PC-3 (cell line): ENCODE results near the gene TRIM31. TPM values are rescaled to one million over a fixed set of nuclear protein-coding genes. Genes with fewer than 3 reads are reported as not detected.

Experiments used
- ATAC-seq: fragments of 200-7000 bp; cut with Tn5 transposase; 2 replicates; pipeline ENCODE4 v1.9.1; 2020; ENCODE audit warnings: mild to moderate bottlenecking, moderate library complexity
- BruUV-seq: library from RNA; stranded (reverse); fragments of 400-500 nt; replicated peaks from 2 replicates; lab custom pipeline; 2021; lab: Mats Ljungman, UMichigan
- CTCF ChIA-PET: fragments of 300-600 bp; sonication (Branson Sonifier 250); formaldehyde crosslinking; loops from one replicate; lab custom pipeline; 2022; ENCODE audit warnings: antibody characterized with exemption; lab: Charles Lee
- POLR2A ChIA-PET: fragments of 300-600 bp; sonication (Branson Sonifier 250); formaldehyde crosslinking; loops from one replicate; lab custom pipeline; 2022; ENCODE audit warnings: antibody characterized with exemption; ENCODE audit not compliant: unreplicated experiment; lab: Charles Lee
- DNase-seq: peaks from one replicate; pipeline ENCODE4 v3.0.0-alpha.2; 2015
- H2AFZ ChIP-seq: fragments of 300-600 bp; sonication (generic); 2 replicates; pipeline ENCODE4 v1.6.0; 2016; ENCODE audit warnings: antibody characterized with exemption, low read length
- H3F3A ChIP-seq: fragments of 300-600 bp; sonication (generic); one replicate; pipeline ENCODE4 v1.6.0; 2017; ENCODE audit warnings: antibody characterized with exemption, low read length, control low read depth, mild to moderate bottlenecking; ENCODE audit not compliant: unreplicated experiment
- H3K27ac ChIP-seq: fragments of 300-600 bp; sonication (generic); 2 replicates; pipeline ENCODE4 v1.5.1; 2016; ENCODE audit warnings: mild to moderate bottlenecking, low read length
- H3K27me3 ChIP-seq: fragments of 300-600 bp; sonication (generic); 2 replicates; pipeline ENCODE4 v1.6.1; 2016; ENCODE audit warnings: low read length, mixed read lengths
- H3K36me3 ChIP-seq: fragments of 300-600 bp; sonication (generic); 2 replicates; pipeline ENCODE4 v1.6.1; 2016; ENCODE audit warnings: low read depth, mixed run types, low read length, mixed read lengths
- H3K4me1 ChIP-seq: fragments of 300-600 bp; sonication (generic); 2 replicates; pipeline ENCODE4 v1.5.1; 2016; ENCODE audit warnings: low read length; ENCODE audit not compliant: insufficient read depth
- H3K4me2 ChIP-seq: fragments of 300-600 bp; sonication (generic); 2 replicates; pipeline ENCODE4 v1.6.0; 2016; ENCODE audit warnings: low read length
- H3K4me3 ChIP-seq: fragments of 300-600 bp; sonication (generic); 2 replicates; pipeline ENCODE4 v1.5.1; 2016; ENCODE audit warnings: mild to moderate bottlenecking, low read length, mixed read lengths
- H3K79me2 ChIP-seq: fragments of 300-600 bp; sonication (generic); 2 replicates; pipeline ENCODE4 v1.6.1; 2017; ENCODE audit warnings: low read length, mixed read lengths
- H3K9ac ChIP-seq: fragments of 300-600 bp; sonication (generic); 2 replicates; pipeline ENCODE4 v1.6.0; 2016; ENCODE audit warnings: mild to moderate bottlenecking, low read length
- H3K9me2 ChIP-seq: fragments of 300-600 bp; sonication (generic); replicated peaks from 2 replicates; pipeline ENCODE4 v1.6.1; 2016; ENCODE audit warnings: mixed run types, low read length, mixed read lengths
- H3K9me3 ChIP-seq: fragments of 300-600 bp; sonication (generic); 2 replicates; pipeline ENCODE4 v1.6.1; 2016; ENCODE audit warnings: low read length, mixed read lengths
- H4K20me1 ChIP-seq: fragments of 300-600 bp; sonication (generic); 2 replicates; pipeline ENCODE4 v1.6.1; 2016; ENCODE audit warnings: low read length, mixed read lengths
- CTCF ChIP-seq: fragments of 300-600 bp; sonication (generic); conservative IDR thresholded peaks from 2 replicates; pipeline ENCODE4 v1.5.1; 2017; ENCODE audit warnings: antibody characterized with exemption, low read depth, mild to moderate bottlenecking, low read length
- EZH2 ChIP-seq: fragments of 300-600 bp; sonication (generic); IDR thresholded peaks from one replicate; pipeline ENCODE4 v1.6.1; 2017; ENCODE audit warnings: antibody characterized with exemption, mild to moderate bottlenecking, low read length; ENCODE audit not compliant: unreplicated experiment
- EZH2phosphoT487 ChIP-seq: fragments of 300-600 bp; sonication (generic); IDR thresholded peaks from 2 replicates; pipeline ENCODE4 v1.6.1; 2018; ENCODE audit warnings: mild to moderate bottlenecking, antibody characterized with exemption, low read length, borderline replicate concordance
- intact Hi-C: fragments of 100-400 bp; cut with micrococcal nuclease; formaldehyde crosslinking; loops from 2 replicates; pipeline ENCODE4 v1.9.0; 2023
- total RNA-seq: library from RNA; depleted of rRNA; stranded (reverse); fragments of >200 nt; gene quantifications from 2 replicates; pipeline ENCODE4 v1.2.3, GENCODE V29; 2014

Gene TRIM31
- total RNA-seq, 1 experiment from 2014 or later: 0.11 TPM

GRCh38 chr6:30158475-30159040 is 45.7 kb upstream of the TRIM31 start:
- Histone ChIP-seq H3K4me1 (peaks cover 32% of the 10 kb centered on the region), H2AFZ (no peak overlapping the region), H3K4me2 (no peak overlapping the region), H3K9ac (no peak overlapping the region), H3K36me3 (no peaks in the 10 kb centered on the region), H3K9me2 (no peaks in the 10 kb centered on the region), H3K27me3 (no peaks in the 10 kb centered on the region), H3K4me3 (no peak overlapping the region), H3K9me3 (no peaks in the 10 kb centered on the region), H3K79me2 (no peaks in the 10 kb centered on the region), H3F3A (peaks cover 5% of the 10 kb centered on the region), H4K20me1 (no peaks in the 10 kb centered on the region), H3K27ac (no peak overlapping the region)
- BruUV-seq: no TSS peak
- ChIA-PET POLR2A (no interaction called here), CTCF (no interaction called here)
- TF ChIP-seq EZH2phosphoT487: no peak
- no peak for TF ChIP-seq CTCF
- no peak for TF ChIP-seq EZH2
- intact Hi-C loops: no loop called here
- ATAC-seq (no peak), DNase-seq (no peak)

GRCh38 chr6:30157999-30158398 is 45.1 kb upstream of the TRIM31 start:
- Histone ChIP-seq H3K4me1 (peaks cover 32% of the 10 kb centered on the region), H3K79me2 (no peaks in the 10 kb centered on the region), H3K9ac (no peak overlapping the region), H3F3A (peaks cover 5% of the 10 kb centered on the region), H3K9me3 (no peaks in the 10 kb centered on the region), H3K36me3 (no peaks in the 10 kb centered on the region), H3K4me3 (no peak overlapping the region), H3K4me2 (no peak overlapping the region), H2AFZ (no peak overlapping the region), H3K9me2 (no peaks in the 10 kb centered on the region), H3K27ac (no peak overlapping the region), H4K20me1 (no peaks in the 10 kb centered on the region), H3K27me3 (no peaks in the 10 kb centered on the region)
- CTCF ChIA-PET: no interaction called here
- DNase-seq (no peak), ATAC-seq (no peak)
- POLR2A ChIA-PET: no interaction called here
- intact Hi-C loops: no loop called here
- TF ChIP-seq EZH2 (no peak), EZH2phosphoT487 (no peak), CTCF (no peak)
- BruUV-seq: no TSS peak

DNA sequence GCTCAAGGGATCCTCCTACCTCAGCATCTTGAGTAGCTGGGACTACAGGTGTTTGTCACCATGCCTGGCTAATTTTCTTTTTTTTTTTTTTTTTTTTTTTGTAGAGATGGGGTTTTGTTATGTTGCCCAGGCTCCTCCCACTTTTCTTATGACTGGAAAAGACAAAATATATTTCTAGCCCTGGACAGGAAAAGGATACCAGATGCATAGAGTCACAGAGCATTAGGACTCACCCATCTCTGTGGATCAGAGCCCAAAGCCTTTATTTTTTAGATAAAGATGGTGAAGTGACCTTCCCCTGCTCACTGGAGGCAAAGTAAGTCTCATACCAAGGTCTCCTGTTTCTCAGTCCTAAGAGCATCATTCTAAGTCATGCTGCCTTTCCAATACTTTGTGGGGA is 44.7 kb upstream of the TRIM31 start:
- Histone ChIP-seq H3F3A (peaks cover 5% of the 10 kb centered on the region), H3K9ac (no peak overlapping the region), H3K36me3 (no peaks in the 10 kb centered on the region), H3K27ac (no peak overlapping the region), H2AFZ (no peak overlapping the region), H3K9me3 (no peaks in the 10 kb centered on the region), H3K4me3 (no peak overlapping the region), H3K4me1 (peaks cover 32% of the 10 kb centered on the region), H4K20me1 (no peaks in the 10 kb centered on the region), H3K9me2 (no peaks in the 10 kb centered on the region), H3K79me2 (no peaks in the 10 kb centered on the region), H3K27me3 (no peaks in the 10 kb centered on the region), H3K4me2 (no peak overlapping the region)
- ChIA-PET POLR2A (no interaction called here), CTCF (no interaction called here)
- intact Hi-C loops: no loop called here
- ATAC-seq (no peak), DNase-seq (no peak)
- no peak for TF ChIP-seq EZH2
- TF ChIP-seq CTCF: no peak
- TF ChIP-seq EZH2phosphoT487: no peak
- BruUV-seq: no TSS peak
